NCI-H510A (cell line): Measurements from ENCODE around the gene TBC1D22A.
"Not testable (repeated sequence)": the region's sequence is repeated elsewhere in the genome, so short reads cannot be mapped to it uniquely, and the experiment has no call there.

Experiments used
- DNase-seq: peaks from one replicate; lab custom pipeline; 2025; lab: John Stamatoyannopoulos, UW

Gene TBC1D22A

GRCh38 chr22:46774253-46774979, 12.0 kb downstream of the TBC1D22A start:
- DNase-seq: no peak

- DNase-seq: no peak
Observed at GRCh38 chr22:46774980-46775849, 12.8 kb downstream of the TBC1D22A start.

- no peak for DNase-seq
Observed at GRCh38 chr22:46775850-46776826, 13.7 kb downstream of the TBC1D22A start.

GRCh38 chr22:46776876-46777608, 14.6 kb downstream of the TBC1D22A start:
- no peak for DNase-seq

GRCh38 chr22:46777609-46777970, 15.1 kb downstream of the TBC1D22A start:
- no peak for DNase-seq

- DNase-seq: no peak
Observed at GRCh38 chr22:46779023-46779422, 16.6 kb downstream of the TBC1D22A start.

- DNase-seq: no peak
Observed at GRCh38 chr22:46779651-46780050, 17.2 kb downstream of the TBC1D22A start.

GRCh38 chr22:46780453-46780852, 18.0 kb downstream of the TBC1D22A start:
- no peak for DNase-seq

GRCh38 chr22:46781291-46781690, 18.8 kb downstream of the TBC1D22A start:
- DNase-seq: no peak

- DNase-seq: not testable (repeated sequence)
Observed at GRCh38 chr22:46782200-46782599, 19.8 kb downstream of the TBC1D22A start.

GRCh38 chr22:46783721-46784120, 21.3 kb downstream of the TBC1D22A start:
- no peak for DNase-seq

- no peak for DNase-seq
Observed at GRCh38 chr22:46788441-46789172, 26.2 kb downstream of the TBC1D22A start.

GRCh38 chr22:46789992-46790391, 27.5 kb downstream of the TBC1D22A start:
- DNase-seq: no peak

- DNase-seq: no peak
Observed at GRCh38 chr22:46791201-46791731, 28.8 kb downstream of the TBC1D22A start.

- DNase-seq: no peak
Observed at GRCh38 chr22:46792061-46792796, 29.8 kb downstream of the TBC1D22A start.

GRCh38 chr22:46792841-46793261, 30.4 kb downstream of the TBC1D22A start:
- DNase-seq: no peak

GRCh38 chr22:46793497-46793896, 31.0 kb downstream of the TBC1D22A start:
- no peak for DNase-seq

GRCh38 chr22:46794067-46794466, 31.6 kb downstream of the TBC1D22A start:
- no peak for DNase-seq

- DNase-seq: no peak
Observed at GRCh38 chr22:46794491-46794890, 32.0 kb downstream of the TBC1D22A start.

GRCh38 chr22:46795140-46795539, 32.7 kb downstream of the TBC1D22A start:
- DNase-seq: no peak
